Stimulated activated CD4-positive, alpha-beta T cell treated with anti-CD3 and anti-CD28 coated beads, Interleukin-12 subunit alpha, Interleukin-12 subunit beta, amount 100 ng/mL, for 4 hours (primary cell): ENCODE measurements around the gene QPCTL.
"Not testable (repeated sequence)": the region's sequence is repeated elsewhere in the genome, so short reads cannot be mapped to it uniquely, and the experiment has no call there.

Experiments
- DNase-seq: peaks from one replicate; pipeline ENCODE4 v3.0.0-alpha.2; 2020

The QPCTL gene

DNA sequence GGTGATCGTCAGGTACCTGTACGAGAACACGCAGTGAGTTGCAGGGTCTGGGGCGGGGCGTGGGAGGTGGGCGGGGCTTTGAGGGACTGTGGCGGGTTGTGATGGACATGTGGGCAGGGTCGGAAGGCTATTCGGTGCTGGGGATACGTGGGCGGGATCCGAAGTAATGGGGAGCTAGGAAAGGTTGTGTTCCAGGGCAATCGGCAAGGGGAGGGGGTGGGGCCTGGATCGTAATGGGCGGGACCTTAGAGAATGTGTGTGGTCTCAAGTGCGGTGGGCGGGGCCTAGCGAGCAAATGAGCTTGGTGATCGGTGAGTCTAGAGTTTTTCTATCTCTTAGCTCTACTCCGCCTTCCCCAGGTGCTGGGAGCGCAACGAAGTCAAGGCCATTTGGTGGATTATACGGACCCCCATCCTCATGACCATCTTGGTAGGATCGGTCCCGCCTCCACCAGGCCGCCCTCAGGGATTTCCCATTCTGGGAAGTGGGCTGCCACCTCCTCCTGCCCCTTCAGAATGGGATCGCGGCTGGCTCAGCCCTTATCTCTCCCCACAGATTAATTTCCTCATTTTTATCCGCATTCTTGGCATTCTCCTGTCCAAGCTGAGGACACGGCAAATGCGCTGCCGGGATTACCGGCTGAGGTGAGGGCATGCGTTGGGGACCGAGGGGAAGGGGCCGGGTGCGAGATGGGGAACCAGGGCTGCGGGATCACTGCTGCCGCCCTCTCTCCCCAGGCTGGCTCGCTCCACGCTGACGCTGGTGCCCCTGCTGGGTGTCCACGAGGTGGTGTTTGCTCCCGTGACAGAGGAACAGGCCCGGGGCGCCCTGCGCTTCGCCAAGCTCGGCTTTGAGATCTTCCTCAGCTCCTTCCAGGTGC is 14.9 kb upstream of the QPCTL start:
- peak; percentile 82 for DNase-seq

DNA sequence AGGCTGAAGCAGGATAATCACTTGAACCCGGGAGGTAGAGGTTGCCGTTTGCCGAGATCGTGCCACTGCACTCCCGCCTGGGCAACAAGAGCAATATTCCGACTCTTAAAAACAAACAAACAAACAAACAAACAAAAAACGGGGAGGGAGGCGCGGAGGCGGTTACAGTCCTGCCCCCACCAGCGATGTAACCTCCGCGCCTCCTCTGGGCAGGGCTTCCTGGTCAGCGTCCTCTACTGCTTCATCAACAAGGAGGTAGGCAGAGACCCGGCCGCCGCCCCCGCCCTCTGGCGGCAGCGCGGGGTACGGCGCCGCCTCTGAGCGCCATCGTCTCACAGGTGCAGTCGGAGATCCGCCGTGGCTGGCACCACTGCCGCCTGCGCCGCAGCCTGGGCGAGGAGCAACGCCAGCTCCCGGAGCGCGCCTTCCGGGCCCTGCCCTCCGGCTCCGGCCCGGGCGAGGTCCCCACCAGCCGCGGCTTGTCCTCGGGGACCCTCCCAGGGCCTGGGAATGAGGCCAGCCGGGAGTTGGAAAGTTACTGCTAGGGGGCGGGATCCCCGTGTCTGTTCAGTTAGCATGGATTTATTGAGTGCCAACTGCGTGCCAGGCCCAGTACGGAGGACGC is 11.0 kb upstream of the QPCTL start:
- peak; percentile 80 for DNase-seq

DNA sequence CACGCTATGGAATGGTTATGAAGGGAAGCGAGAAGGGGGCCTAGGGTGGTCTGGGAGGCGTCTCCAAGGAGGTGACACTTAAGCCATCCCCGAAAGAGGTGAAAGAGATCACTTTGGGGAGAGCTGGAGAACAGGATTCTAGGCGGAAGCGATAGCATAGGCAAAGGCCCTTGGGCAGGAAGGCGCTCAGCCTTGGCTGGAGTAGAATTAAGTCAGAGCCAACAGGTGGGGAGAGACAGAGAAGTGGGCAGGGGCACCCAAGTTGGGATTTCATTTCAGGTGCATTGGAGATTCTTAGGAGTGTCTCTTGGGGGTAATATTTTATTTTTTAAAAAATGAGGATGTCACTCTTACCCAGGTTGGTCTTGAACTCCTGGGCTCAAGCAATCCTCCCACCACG is 10.3 kb upstream of the QPCTL start:
- no peak for DNase-seq

DNA sequence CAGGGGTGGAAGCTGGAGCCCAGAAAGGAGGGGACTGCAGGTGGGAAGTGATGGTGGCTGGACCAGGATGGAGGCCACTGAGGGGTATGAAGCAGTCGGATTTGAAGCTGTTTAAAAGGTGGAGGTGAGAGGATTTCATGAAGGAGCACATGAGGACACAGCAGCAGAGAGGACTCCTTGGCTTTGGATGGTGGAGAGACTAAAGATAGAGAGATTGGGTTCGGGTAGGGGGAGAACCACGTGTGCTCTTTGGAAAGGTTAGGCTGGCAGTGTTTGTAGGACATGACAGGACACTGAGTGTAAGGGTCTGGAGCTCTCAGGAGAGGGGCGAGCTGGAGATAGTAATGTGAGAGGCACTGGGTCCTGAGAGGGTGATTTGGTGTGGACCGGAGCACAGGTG is 9.6 kb upstream of the QPCTL start:
- no peak for DNase-seq

DNA sequence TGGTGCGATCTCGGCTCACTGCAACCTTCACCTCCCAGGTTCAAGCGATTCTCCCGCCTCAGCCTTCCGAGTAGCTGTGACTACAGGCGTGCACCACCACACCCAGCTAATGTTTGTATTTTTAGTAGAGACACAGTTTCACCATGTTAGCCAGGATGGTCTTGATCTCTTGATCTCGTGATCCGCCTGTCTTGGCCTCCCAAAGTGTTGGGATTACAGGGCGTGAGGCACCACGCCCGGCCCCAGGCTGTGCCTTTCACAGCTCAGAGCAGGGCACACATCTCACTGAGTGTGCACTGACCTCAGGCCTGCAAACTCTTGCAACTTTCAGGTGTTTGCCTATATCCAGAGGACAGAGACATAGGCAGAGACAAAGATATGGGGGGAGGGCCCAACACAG is 7.4 kb upstream of the QPCTL start:
- DNase-seq, result not testable (repeated sequence)

DNA sequence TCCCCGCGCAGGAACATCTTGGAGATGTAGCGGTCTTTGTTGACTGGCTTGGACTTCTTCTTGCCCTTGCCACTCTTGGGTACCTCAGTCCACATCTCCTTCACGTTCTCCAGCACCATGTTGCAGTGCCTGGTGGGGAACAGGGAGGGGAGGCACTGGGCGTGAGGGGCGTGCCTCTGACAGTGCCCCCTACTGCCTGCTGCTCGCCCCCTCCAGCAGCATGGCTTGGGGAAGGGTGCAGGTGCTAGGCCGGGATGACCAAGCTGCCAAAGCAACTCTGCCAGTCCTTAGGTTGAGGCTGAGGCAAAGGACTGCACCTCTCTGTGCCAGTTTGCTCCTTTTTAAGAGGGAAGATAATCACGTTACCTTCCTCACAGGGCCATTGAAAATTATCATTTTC is 4.9 kb upstream of the QPCTL start:
- no peak for DNase-seq

DNA sequence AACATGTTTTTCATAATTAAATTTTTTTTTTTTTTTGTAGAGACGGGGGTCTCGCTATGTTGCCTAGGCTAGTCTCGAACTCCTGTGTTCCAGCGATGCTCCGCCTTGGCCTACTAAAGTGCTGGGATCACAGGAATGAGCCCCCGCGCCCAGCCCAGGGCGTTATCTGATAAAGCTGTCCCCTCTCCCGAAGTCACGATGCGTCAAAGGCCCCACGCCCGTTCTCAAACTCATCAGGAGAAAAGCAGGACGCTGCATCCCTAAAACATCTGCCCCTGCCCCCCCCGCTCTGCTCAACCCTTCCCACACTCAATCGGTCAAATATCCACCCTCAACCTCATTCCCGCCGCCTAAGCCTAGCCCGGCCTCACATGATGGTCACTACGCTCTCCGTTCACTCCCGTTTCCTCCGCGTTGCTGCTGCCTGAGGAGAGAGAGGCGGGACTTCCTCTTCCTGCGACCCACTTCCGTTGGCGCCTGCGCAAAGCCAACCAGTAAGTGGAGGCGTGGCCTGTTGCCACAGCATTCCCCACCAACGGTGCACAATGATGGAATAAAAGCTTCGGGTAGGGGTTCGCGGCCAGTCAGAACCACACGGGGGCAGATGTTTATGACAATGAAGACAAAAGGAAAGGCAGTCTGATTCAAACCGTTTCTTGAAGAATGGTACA is 815 bp upstream of the QPCTL start, which contains the start of gene SNRPD2:
TSS of gene SNRPD2 (minus strand) at position 438 of the 671 bp plus-strand sequence. CDS start at position 373, 65 bp downstream.
- DNase-seq, result peak; percentile 88

DNA sequence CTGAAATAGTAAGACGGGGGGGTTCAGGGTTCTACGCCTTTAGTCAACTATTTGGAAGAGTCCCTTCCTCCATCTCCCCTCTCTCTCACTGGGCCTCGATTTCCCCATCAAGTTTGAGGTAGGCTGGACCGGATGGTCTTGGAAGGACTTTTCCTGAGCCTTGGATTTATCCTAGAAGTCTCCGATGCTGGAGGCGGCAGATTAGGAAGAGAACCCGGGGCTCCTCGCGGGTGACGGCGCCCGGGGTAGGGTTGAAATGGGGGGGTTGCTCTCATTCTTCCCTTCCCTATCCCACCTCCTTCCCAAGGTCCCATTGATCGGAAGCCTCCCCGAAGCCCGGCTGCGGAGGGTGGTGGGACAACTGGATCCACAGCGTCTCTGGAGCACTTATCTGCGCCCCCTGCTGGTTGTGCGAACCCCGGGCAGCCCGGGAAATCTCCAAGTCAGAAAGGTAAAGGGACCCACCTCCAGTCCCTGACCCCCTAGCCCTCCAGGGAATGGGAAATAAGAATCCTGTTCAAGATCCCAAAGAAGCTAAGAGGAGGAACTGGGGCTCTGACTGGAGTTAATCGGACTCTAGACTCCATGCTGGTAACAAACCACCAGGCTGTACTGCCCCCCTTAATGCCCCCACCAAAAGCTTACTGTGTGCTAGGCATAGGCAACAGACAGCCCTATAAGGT is 781 bp downstream of the QPCTL start:
- peak; percentile 79 for DNase-seq

DNA sequence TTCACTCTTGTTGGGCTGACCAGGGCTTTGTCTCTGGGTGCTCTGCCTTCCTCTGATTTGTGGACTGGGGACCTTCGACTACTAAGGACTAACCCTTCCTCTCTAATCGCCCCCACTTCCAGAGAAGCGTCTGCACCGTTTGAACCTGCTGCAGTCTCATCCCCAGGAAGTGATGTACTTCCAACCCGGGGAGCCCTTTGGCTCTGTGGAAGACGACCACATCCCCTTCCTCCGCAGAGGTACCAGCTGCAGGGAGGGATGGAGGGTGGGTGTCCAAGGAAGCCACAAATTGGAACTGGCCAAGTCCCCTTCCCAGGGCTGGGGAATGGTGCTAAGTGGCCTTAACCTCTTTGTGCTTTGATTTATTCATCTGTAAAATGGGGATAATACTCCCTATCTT is 9.2 kb downstream of the QPCTL start:
- no peak for DNase-seq

DNA sequence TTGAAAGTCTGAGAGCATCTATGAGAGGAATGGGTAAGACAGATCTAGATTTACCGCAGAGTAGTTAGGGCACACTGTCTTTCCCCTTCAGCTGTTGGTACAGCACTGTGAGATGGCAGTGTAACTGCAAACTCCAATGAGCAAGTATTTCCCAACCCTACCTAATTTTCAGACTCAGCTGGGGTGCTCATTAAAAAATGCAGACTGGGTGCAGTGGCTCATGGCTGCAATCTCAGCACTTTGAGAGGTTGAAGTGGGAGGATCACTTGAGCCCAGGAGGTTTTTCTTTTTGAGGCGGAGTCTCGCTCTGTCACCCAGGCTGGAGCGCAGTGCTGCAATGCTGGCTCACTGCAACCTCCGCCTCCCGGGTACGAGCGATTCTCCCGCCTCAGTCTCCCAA is 12.6 kb downstream of the QPCTL start:
- no peak for DNase-seq

DNA sequence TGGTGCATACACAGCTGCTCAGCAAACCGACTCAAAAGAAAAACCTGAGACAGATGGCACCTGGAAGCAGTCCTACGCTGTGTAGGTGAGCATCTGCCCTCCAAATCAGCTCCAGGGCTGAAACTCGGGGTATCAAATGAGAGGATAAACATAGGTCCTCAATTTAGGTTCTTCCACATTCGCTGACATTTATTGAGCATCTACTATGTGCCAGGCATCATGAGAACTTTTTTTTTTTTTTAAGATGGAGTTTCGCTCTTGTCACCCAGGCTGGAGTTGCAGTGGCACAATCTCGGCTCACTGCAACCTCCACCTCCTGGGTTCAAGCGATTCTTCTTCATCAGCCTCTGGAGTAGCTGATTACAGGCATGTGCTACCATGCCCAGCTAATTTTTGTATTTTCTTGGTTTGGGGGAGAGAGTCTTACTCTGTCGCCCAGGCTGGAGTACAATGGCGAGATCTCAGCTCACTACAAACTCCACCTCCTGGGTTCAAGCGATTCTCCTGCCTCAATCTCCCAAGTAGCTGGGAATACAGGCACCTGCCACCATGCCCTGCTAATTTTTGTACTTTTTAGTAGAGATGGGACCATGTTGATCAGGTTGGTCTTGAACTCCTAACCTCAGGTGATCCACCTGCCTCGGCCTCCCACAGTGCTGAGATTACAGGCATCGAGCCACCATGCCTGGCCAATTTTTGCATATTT is 13.4 kb downstream of the QPCTL start:
- no peak for DNase-seq

DNA sequence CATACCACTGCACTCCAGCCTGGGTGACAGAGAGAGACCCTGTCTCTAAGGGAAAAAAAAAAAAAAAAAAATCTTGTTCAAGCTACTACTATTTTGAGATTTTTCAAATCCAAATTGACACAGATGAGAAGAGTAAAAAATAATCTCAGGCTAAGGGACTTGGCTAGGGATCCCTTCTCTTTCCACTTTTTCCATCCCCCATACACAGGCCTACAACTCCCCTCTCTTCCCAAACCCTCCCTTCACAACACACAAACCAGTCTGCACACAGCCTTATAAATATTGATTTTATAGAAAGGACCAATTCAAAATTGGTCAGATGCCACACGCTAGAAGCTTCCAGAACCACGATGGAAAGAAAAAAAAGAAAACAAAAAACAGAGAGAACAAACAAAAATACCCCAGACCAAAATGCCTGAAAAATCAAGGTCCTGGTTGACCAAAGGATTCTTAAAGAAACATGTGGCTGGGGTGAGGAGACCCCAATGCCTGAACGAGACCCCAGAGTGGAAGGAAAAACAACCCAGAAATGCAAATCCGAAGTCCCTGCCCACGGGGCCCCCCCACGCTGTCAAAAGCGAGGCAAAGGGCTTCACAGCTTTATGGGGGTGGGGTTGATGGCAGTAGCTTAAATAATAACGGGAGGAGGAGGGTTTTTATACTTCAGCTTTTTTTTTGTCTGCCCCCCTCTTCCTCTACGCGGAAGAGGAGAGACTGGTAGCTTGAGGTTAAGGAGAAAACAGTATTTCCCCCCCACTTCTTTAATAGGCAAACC is 18.1 kb downstream of the QPCTL start:
- no peak for DNase-seq

DNA sequence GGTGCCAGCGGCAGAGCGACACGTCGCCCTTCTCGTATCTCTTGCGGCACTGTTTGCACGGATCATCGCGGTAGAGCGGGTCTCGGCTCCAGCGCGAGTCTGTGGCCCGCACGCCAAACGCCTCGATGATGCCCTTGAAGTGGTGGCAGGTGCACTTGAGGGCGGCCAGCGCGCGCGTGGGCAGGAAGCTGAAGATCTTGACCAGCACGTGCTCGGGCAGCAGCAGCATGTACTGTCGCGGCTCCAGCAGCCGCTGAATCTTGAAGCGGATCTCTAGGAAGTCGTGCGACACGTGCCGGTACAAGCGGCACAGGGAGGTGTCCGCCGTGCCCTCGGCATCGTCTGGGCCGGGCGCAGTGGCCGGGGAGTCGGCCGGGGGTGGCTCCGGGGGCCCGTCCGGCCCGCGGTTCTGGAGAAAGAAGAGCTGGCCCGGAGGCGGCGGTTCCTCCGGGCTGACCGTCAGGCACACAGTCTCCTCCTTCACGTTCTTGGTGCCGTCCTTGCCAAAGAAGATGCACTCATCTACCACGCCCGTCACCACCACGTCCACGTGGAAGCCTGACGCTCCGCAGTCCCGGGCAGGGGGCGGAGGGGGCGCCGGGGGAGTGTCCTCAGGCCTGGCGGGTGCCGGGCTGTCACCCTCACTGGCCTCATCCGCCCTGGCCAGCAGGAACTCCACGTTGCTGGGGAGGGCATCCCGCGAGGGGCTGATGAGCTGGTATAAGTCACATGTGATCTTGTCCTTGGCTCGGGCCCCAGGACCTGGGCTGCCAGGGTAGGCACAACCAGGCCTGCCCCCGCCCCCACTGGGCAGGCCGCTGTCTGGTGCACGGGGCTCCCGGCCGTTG is 19.6 kb downstream of the QPCTL start:
- DNase-seq, result no peak

DNA sequence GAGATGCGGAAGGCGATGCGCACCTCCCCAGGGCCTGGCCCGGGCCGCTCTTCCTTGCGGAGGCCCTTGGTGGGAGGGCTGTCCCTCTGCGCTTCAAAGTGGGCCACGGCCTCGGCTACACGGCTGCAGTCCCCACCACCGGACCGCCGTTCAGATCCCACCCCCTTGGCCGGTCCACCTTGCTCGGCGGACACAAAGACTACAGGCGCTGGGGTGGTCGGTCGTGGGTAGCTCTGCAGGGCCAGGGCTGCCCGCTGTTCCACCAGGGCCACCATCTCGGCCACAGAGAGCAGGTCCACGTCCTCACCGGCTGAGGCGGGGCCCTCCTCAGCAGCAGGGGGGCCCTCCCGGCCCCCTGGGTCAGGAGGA is 20.2 kb downstream of the QPCTL start:
- DNase-seq, result no peak

DNA sequence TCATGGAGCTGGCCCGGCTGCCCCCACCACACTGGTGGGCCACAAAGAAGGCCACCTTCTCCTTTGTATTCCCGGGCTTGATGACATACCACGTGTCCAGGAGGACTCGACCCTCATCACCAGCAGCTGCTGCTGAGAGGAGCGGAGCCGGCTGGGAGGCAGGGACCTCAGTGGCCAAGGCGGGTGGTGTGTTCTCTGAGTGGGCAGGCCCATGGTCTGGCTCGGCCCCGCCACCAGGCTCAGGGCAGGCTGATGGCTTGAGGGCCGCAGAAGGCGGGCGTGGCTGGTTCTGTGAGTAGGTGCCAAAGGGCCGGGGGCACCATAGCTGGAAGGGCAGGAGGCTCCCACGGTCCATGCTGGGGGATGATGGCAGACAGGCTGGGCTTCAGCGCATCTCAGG is 20.7 kb downstream of the QPCTL start:
- DNase-seq, result no peak

DNA sequence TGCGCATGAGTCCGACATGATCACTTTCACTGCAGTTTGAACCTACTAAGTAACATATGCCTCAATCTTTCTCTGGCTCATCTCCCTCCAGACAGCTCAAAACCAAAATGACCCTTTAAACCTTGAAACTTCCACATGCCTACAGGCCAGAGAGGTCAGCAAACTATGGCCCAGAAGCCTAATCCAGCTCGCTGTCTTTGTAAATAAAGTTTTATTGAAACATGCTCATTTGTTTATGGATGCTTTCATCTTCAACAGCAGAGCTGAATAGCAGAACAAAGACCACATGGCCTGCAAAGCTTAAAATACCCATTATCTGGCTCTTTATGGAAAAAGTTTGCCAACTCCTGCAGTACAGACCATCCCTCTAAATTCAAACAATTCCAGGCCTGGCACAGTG is 22.7 kb downstream of the QPCTL start:
- no peak for DNase-seq

DNA sequence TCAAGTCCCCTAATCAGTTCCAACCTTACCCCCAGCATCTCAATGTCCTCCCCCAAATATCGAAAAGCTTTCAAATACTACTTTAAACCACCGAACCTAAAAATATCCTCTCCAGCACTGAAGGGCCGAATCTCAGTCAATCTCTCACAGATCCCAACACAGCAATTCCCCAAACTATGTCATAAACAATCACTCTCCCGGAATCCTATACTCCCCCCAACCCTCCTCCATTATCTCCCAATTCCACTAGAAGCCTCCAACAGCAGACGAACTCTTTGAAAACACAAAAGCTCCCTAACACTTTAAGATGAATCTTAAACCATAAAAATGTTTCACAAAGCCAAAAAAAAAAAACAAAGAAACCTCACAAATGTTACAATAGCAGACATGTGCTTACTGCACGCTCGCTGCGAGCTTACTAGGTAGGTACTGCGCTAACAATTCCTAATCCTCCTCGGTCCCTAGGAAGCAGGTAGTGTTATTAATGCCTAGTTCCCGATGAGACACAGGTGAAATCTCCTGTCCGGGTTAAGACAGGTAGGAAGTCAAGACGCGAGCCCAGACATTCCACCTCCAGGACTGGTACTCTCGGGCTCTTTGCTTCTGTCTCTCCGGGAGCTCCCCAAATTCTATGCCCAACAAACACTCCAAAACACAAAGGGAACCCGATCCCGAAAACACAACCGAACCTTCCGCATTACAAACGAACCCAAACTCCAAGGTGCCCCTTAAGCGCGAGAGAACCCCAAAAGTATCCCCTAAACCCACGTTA is 24.1 kb downstream of the QPCTL start:
- no peak for DNase-seq

DNA sequence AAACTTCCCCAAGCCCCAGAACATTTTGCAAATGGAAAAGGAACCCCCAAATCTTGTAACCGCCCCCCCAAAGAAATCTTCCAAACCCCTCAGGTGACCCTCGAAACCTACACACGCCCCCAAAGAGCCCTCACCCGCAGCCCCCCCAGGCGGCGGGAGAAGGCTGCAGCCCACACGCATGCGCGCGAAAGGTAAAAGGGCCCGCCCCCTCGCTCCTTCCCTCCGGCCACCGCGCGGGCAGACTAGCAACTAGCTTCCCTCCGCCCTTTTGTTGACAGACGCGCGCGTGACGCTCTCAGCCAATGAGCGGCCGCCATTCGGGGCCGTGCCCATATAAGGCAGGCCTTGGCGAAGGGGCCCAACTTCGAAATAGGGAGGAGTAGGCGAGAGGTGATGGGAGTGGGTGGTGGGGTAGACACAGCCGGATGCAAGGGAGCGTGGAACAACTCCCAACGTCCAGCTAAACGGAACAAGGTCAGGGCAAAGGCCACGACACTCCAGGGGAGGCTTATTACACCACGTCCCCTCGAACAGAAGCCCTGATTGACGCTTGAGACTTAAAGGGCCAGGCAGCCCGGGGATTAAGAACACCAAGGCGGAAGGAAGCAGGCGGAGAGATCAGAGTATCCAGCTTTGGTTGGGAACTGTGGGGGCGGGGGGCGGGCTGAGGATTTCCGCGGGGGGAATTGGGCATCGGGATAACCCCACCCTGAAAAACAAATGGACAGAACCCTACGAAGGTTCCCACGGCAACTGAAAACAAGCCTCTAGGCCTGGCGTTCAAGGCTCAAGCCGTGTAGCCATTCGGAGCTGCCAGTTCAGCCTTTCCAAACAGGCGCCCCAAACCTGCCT is 24.9 kb downstream of the QPCTL start:
- peak; percentile 95 for DNase-seq
